SK-N-MC (cell line): ENCODE data around the gene PRKG1.

ENCODE experiments used
- EZH2 ChIP-seq: fragments of 200-600 bp; sonication (generic); IDR thresholded peaks from one replicate; pipeline ENCODE4 v1.6.1; 2017; ENCODE audit warnings: antibody characterized with exemption
- FOXP2 ChIP-seq: optimal IDR thresholded peaks from 2 replicates; pipeline ENCODE3; 2011; ENCODE audit warnings: mild to moderate bottlenecking, moderate library complexity; ENCODE audit not compliant: insufficient read depth; ENCODE audit errors: extremely low read length, control extremely low read depth
- POLR2AphosphoS5 ChIP-seq: IDR thresholded peaks from 2 replicates; pipeline ENCODE4 v1.6.1; 2012; ENCODE audit warnings: mild to moderate bottlenecking, low read depth, low read length, borderline replicate concordance

DNA sequence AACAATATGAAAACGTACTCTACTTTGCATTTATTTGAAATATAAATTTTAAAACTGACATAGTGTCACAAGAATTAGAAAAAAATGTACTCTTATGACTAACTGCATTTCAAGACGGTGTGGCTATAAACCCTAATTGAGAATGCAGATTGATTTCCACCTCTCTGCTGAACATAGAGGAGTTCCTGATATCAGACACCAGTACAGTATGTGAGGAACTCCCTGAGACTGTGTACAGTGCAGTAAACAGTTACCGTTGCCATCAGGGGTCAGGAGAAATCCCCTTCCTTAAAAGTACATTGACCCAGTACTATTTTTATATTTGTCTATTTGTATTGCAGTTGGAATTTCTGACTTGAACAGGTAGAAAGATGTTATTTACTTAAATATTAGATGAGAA, 1178.0 kb downstream of the PRKG1 start:
- TF ChIP-seq POLR2AphosphoS5 (no peak), EZH2 (no peak), FOXP2 (no peak)
